GM21825 (cell line): Measurements from ENCODE around the gene CPT2.
A peak's percentile ranks its signal among the peaks of the same experiment; 100 is the strongest.

Experiments
- ATAC-seq: cut with Tn5 transposase; IDR thresholded peaks from one replicate; pipeline ENCODE4 v1.9.1; 2021; ENCODE audit warnings: mild to moderate bottlenecking, moderate library complexity; ENCODE audit not compliant: unreplicated experiment

CPT2 gene

GRCh38 chr1:53214376-53214940 lies 17.8 kb downstream of the CPT2 start:
- ATAC-seq = no peak

- no peak for ATAC-seq
Observed at GRCh38 chr1:53218201-53218600, 21.6 kb downstream of the CPT2 start.

- ATAC-seq = no peak
Observed at GRCh38 chr1:53219711-53220110, 23.1 kb downstream of the CPT2 start.

GRCh38 chr1:53220171-53220961 lies 23.7 kb downstream of the CPT2 start, which contains the start of gene CZIB:
TSS of gene CZIB (minus strand) at chr1:53220634. CDS start at chr1:53220575, 59 bp downstream.
- ATAC-seq = peak; percentile 89

- ATAC-seq = no peak
Observed at GRCh38 chr1:53220962-53221286, 24.3 kb downstream of the CPT2 start.

- ATAC-seq = no peak
Observed at GRCh38 chr1:53237638-53238037, 41.0 kb downstream of the CPT2 start.

- peak; percentile 97 for ATAC-seq
Observed at GRCh38 chr1:53238197-53239155, 41.9 kb downstream of the CPT2 start, which contains the start of gene MAGOH. TSS of gene MAGOH (minus strand) at chr1:53238518. CDS start at chr1:53238448, 70 bp downstream.

GRCh38 chr1:53241828-53242227 lies 45.2 kb downstream of the CPT2 start:
- ATAC-seq = no peak

- no peak for ATAC-seq
Observed at GRCh38 chr1:53242381-53242780, 45.8 kb downstream of the CPT2 start.

GRCh38 chr1:53244141-53244540 lies 47.5 kb downstream of the CPT2 start:
- ATAC-seq = no peak

GRCh38 chr1:53246261-53247134 lies 49.9 kb downstream of the CPT2 start:
- no peak for ATAC-seq

- ATAC-seq = no peak
Observed at GRCh38 chr1:53249706-53250105, 53.1 kb downstream of the CPT2 start.

- ATAC-seq = no peak
Observed at GRCh38 chr1:53250325-53250724, 53.7 kb downstream of the CPT2 start.

GRCh38 chr1:53254011-53254640 lies 57.5 kb downstream of the CPT2 start:
- ATAC-seq = no peak

- no peak for ATAC-seq
Observed at GRCh38 chr1:53255031-53255430, 58.4 kb downstream of the CPT2 start.

- ATAC-seq = no peak
Observed at GRCh38 chr1:53256511-53257453, 60.2 kb downstream of the CPT2 start.

GRCh38 chr1:53257454-53258081 lies 60.9 kb downstream of the CPT2 start:
- no peak for ATAC-seq

- no peak for ATAC-seq
Observed at GRCh38 chr1:53258216-53258615, 61.6 kb downstream of the CPT2 start.
